Gastrocnemius medialis (tissue), 4 donors: ENCODE results near the gene MAN1C1.

Experiments used
- CTCF ChIP-seq, 5 experiments: fragments of 450-650 bp in 3 of 5; fragments of 200-600 bp in 2 of 5; sonication (generic) in 2 of 5; IDR thresholded peaks in 4 of 5; conservative IDR thresholded peaks in 1 of 5; 1 replicate in 4 of 5; 2 replicates in 1 of 5; pipeline ENCODE4 v1.5.1; 2016 to 2019; ENCODE audit warnings: antibody characterized with exemption in 5 of 5, mild to moderate bottlenecking in 3 of 5, moderate library complexity in 3 of 5
- POLR2A ChIP-seq, 2 donors: fragments of 450-650 bp; IDR thresholded peaks; one replicate each; pipeline ENCODE4 v1.6.1; 2017; ENCODE audit warnings: antibody characterized with exemption in 2 of 2, mild to moderate bottlenecking in 2 of 2, moderate library complexity in 2 of 2

- TF ChIP-seq CTCF (IDR thresholded peaks at IDR 0.05 in 4 of 5, conservative IDR thresholded peaks at IDR 0.05 in 1 of 5) (no peak), POLR2A (IDR thresholded peaks at IDR 0.05) (no peak)
Observed at GRCh38 chr1:25593861-25594260, 22.7 kb upstream of the MAN1C1 start.
